ENCODE results near the gene RAC2. TPM values are rescaled to one million over a fixed set of nuclear protein-coding genes. Genes with fewer than 3 reads are reported as not detected.

Gene RAC2
- total and polyA plus RNA-seq, 9 of the 15 experiments (the other 6 are each of a cell fraction or from before 2014, with no cell fraction given): 22.7 to 103 (median 43.3) TPM

DNA sequence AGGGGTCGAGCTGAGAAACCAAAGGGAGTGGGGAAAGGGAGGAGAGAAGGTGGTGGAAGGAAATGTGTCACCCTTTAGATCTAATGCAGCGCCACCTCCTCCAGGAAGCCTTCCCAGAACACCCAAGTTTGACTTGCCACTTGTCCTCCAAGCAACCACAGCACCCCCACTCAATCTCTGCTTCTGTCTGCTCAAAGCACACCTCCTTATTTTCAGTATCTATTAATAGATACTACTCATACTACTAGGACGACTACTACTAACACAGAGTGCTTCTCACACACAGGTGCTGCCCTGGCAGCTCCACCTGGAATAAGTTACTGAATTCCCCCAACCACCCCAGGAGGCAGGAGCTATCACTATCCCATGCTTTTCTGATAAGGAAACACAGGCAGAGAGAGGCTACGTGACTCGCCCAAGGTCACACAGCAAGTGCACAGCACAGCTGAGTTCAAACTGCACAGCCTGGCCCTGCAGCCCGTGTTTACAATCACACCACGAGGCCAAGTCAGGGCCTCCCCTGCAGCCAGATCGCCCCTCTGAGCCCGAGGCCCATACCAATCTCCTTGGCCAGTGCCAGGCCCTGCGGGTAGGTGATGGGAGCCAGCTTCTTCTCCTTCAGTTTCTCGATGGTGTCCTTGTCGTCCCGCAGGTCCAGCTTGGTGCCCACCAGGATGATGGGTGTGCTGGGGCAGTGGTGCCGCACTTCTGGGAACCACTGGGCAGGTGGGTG, 13.2 kb downstream of the RAC2 start:
- BruUV-seq (replicated peaks): no TSS peak
- ATAC-seq (peak; percentile 20; the same call in 1 of the 3 replicates), FAIRE-seq (no peak), DNase-seq (ENCODE audit: extremely low read depth in 1 of 4, low spot score in 3 of 4) (no peak)
- ChIA-PET CTCF (ENCODE audit: low intra/inter-chr PET ratio) (interaction anchor here (0.7 kb wide), 1 partner anchor 50 kb away, joined by 3 read pairs; no protein-coding TSS in a partner anchor), POLR2A (interaction anchor here (1.2 to 1.3 kb wide), 2 partner anchors 12 to 14 kb away, joined by 4 read pairs; no protein-coding TSS in a partner anchor)
- H3K9ac ChIP-seq (ENCODE audit: insufficient read depth in 1 of 2, low read depth in 2 of 2, low read length in 2 of 2): 0 out of 4 replicates have a peak overlapping the region, but pooled peaks of 1 of the 2 experiments have one; percentile 35
- WGBS (ENCODE audit: insufficient coverage, low coverage, missing lambda C conversion rate): 58% methylated on average over 13 of the region's 14 CpGs
- H3K27ac ChIP-seq (ENCODE audit: extremely low read depth, low read depth, low read length): peak overlapping the region; percentile 65
- H2AFZ ChIP-seq (ENCODE audit: low read depth, low read length): no peak overlapping the region
- H3K36me3 ChIP-seq (ENCODE audit: control insufficient read depth, insufficient read depth, low read length): peaks cover 73% of the 10 kb centered on the region; the same call in 2 of the 3 replicates
- no peaks in the 10 kb centered on the region for H3K9me3 ChIP-seq (replicated peaks; ENCODE audit: control insufficient read depth, insufficient read depth, low read depth, low read length)
- H3K4me2 ChIP-seq (ENCODE audit: insufficient read depth, low read length): 0 out of 2 replicates have a peak overlapping the region, but pooled peaks have one; percentile 14
- peaks cover 19 to 48% of the 10 kb centered on the region in 2 experiments for H3K4me1 ChIP-seq (replicated peaks in 1 of 2; ENCODE audit: control insufficient read depth in 2 of 2, insufficient read depth in 2 of 2, low read length in 2 of 2)
- intact Hi-C loops (cut with micrococcal nuclease): no loop called here
- no peak overlapping the region for H3K4me3 ChIP-seq
- H3K79me2 ChIP-seq (ENCODE audit: control insufficient read depth, insufficient read depth, low read length): peaks cover 18% of the 10 kb centered on the region
- peaks cover 3% of the 10 kb centered on the region; the same call in 1 of the 2 replicates for H4K20me1 ChIP-seq (replicated peaks; ENCODE audit: control insufficient read depth, insufficient read depth, low read length)
- H3K27me3 ChIP-seq (ENCODE audit: control insufficient read depth in 2 of 2, insufficient read depth in 2 of 2, low read length in 2 of 2): no peaks in the 10 kb centered on the region
- in situ Hi-C loops (cut with MboI): no loop called here
- no peaks in the 10 kb centered on the region for H3K9me1 ChIP-seq (ENCODE audit: control insufficient read depth, insufficient read depth, low read length)
- TF ChIP-seq ESRRA (IDR thresholded peaks at IDR 0.05; ENCODE audit: borderline replicate concordance, low read depth): peak; percentile 73; the same call in 1 of the 2 replicates
- TF ChIP-seq ZFP36 (IDR thresholded peaks at IDR 0.05; ENCODE audit: low read depth, low read length, partially characterized antibody): peak; percentile 98
- TF ChIP-seq ZNF165 (CRISPR knock-in tag; IDR thresholded peaks at IDR 0.05; ENCODE audit: borderline replicate concordance): no peak
- peak; percentile 96 for TF ChIP-seq RBM25 (IDR thresholded peaks at IDR 0.05; ENCODE audit: low read depth, low read length, severe bottlenecking)
- TF ChIP-seq, protein P1, sequence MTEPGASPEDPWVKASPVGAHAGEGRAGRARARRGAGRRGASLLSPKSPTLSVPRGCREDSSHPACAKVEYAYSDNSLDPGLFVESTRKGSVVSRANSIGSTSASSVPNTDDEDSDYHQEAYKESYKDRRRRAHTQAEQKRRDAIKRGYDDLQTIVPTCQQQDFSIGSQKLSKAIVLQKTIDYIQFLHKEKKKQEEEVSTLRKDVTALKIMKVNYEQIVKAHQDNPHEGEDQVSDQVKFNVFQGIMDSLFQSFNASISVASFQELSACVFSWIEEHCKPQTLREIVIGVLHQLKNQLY (CRISPR knock-in tag; conservative IDR thresholded peaks at IDR 0.05): no peak
- peak; percentile 65; the same call in 1 of the 2 replicates for TF ChIP-seq PHF21A (IDR thresholded peaks at IDR 0.05; ENCODE audit: borderline replicate concordance, low read depth)
- TF ChIP-seq, protein P2, sequence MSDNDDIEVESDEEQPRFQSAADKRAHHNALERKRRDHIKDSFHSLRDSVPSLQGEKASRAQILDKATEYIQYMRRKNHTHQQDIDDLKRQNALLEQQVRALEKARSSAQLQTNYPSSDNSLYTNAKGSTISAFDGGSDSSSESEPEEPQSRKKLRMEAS (CRISPR knock-in tag; IDR thresholded peaks at IDR 0.05): peak; percentile 37
- no peak for TF ChIP-seq ZNF197 (CRISPR knock-in tag; IDR thresholded peaks at IDR 0.05; ENCODE audit: low read depth)
- no peak for TF ChIP-seq DIDO1 (tag; IDR thresholded peaks at IDR 0.05; ENCODE audit: low read depth)
- peak; percentile 84 for TF ChIP-seq BCOR (IDR thresholded peaks at IDR 0.05)
- peak; percentile 100 for TF ChIP-seq BRD9 (IDR thresholded peaks at IDR 0.05; ENCODE audit: low read depth, partially characterized antibody)
- TF ChIP-seq, protein P3, sequence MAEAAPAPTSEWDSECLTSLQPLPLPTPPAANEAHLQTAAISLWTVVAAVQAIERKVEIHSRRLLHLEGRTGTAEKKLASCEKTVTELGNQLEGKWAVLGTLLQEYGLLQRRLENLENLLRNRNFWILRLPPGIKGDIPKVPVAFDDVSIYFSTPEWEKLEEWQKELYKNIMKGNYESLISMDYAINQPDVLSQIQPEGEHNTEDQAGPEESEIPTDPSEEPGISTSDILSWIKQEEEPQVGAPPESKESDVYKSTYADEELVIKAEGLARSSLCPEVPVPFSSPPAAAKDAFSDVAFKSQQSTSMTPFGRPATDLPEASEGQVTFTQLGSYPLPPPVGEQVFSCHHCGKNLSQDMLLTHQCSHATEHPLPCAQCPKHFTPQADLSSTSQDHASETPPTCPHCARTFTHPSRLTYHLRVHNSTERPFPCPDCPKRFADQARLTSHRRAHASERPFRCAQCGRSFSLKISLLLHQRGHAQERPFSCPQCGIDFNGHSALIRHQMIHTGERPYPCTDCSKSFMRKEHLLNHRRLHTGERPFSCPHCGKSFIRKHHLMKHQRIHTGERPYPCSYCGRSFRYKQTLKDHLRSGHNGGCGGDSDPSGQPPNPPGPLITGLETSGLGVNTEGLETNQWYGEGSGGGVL (CRISPR knock-in tag; IDR thresholded peaks at IDR 0.05): no peak
- peak; percentile 38; the same call in 1 of the 2 replicates for TF ChIP-seq HDAC2 (IDR thresholded peaks at IDR 0.05)
- TF ChIP-seq, protein P4, sequence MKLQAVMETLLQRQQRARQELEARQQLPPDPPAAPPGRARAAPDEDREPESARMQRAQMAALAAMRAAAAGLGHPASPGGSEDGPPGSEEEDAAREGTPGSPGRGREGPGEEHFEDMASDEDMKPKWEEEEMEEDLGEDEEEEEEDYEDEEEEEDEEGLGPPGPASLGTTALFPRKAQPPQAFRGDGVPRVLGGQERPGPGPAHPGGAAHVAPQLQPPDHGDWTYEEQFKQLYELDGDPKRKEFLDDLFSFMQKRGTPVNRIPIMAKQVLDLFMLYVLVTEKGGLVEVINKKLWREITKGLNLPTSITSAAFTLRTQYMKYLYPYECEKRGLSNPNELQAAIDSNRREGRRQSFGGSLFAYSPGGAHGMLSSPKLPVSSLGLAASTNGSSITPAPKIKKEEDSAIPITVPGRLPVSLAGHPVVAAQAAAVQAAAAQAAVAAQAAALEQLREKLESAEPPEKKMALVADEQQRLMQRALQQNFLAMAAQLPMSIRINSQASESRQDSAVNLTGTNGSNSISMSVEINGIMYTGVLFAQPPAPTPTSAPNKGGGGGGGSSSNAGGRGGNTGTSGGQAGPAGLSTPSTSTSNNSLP (IDR thresholded peaks at IDR 0.05; ENCODE audit: borderline replicate concordance, low read depth, low read length): no peak
- no peak for TF ChIP-seq U2AF1 (optimal IDR thresholded peaks at IDR 0.05; ENCODE audit: low read depth, low read length)

Measured in K562 (cell line).